Prostate gland (tissue), 2 donors: ENCODE results near the gene PWWP2B. TPM values are rescaled to one million over a fixed set of nuclear protein-coding genes. Genes with fewer than 3 reads are reported as not detected.

Experiments used
- DNase-seq: peaks from one replicate; pipeline ENCODE4 v3.0.0-alpha.2; 2019; ENCODE audit warnings: low spot score
- H3K27ac ChIP-seq, 2 donors: fragments of 200-600 bp; sonication (generic); 2 replicates each; pipeline ENCODE4 v1.5.1; 2017 to 2019
- H3K27me3 ChIP-seq: fragments of 200-600 bp; sonication (generic); replicated peaks from 2 replicates; pipeline ENCODE4 v1.5.1; 2019; ENCODE audit not compliant: insufficient read depth
- H3K36me3 ChIP-seq, 2 donors: fragments of 200-600 bp; sonication (generic); 1 replicate in 1 of 2; 2 replicates in 1 of 2; pipeline versions ENCODE4 v1.5.1 to v1.8.1; 2017 to 2019
- H3K4me1 ChIP-seq: fragments of 200-600 bp; sonication (generic); replicated peaks from 2 replicates; pipeline ENCODE4 v1.5.1; 2019
- H3K4me3 ChIP-seq, 2 donors: fragments of 200-600 bp; sonication (generic); 2 replicates each; pipeline ENCODE4 v1.5.1; 2017 to 2019
- H3K9me3 ChIP-seq: fragments of 200-600 bp; sonication (generic); 2 replicates; pipeline ENCODE4 v1.5.1; 2017
- POLR2A ChIP-seq: fragments of 450-650 bp; IDR thresholded peaks from one replicate; pipeline ENCODE4 v1.6.1; 2016; ENCODE audit warnings: antibody characterized with exemption, mild to moderate bottlenecking
- POLR2AphosphoS5 ChIP-seq: sonication (generic); formaldehyde crosslinking; IDR thresholded peaks from one replicate; pipeline ENCODE4 v1.6.1; 2017; ENCODE audit warnings: antibody characterized with exemption
- WGBS: methylation state at CpG from one replicate; pipeline ENCODE4 v1.1.5; 2018; 5-methylcytosine and 5-hydroxymethylcytosine counted together
- intact Hi-C: fragments of 100-400 bp; cut with DNase I; formaldehyde crosslinking; loops from one replicate; pipeline ENCODE4 v1.14.2; 2022
- total RNA-seq, 2 donors: library from RNA; depleted of rRNA; stranded (reverse); fragments of >200 nt; gene quantifications; one replicate each; pipeline ENCODE4 v1.1.0, GENCODE V29; 2016
- TF ChIP-seq, protein P1 (sequence below), 4 experiments: fragments of 200-600 bp in 2 of 4; fragments of 450-650 bp in 2 of 4; sonication (generic) in 2 of 4; IDR thresholded peaks; 1 replicate in 3 of 4; 2 replicates in 1 of 4; pipeline ENCODE4 v1.5.1; 2016 to 2019; ENCODE audit warnings: antibody characterized with exemption in 4 of 4, mild to moderate bottlenecking in 2 of 4, moderate library complexity in 2 of 4

Gene PWWP2B
- total RNA-seq, 2 donors from 2014 or later = 27.5 to 36.6 TPM

DNA sequence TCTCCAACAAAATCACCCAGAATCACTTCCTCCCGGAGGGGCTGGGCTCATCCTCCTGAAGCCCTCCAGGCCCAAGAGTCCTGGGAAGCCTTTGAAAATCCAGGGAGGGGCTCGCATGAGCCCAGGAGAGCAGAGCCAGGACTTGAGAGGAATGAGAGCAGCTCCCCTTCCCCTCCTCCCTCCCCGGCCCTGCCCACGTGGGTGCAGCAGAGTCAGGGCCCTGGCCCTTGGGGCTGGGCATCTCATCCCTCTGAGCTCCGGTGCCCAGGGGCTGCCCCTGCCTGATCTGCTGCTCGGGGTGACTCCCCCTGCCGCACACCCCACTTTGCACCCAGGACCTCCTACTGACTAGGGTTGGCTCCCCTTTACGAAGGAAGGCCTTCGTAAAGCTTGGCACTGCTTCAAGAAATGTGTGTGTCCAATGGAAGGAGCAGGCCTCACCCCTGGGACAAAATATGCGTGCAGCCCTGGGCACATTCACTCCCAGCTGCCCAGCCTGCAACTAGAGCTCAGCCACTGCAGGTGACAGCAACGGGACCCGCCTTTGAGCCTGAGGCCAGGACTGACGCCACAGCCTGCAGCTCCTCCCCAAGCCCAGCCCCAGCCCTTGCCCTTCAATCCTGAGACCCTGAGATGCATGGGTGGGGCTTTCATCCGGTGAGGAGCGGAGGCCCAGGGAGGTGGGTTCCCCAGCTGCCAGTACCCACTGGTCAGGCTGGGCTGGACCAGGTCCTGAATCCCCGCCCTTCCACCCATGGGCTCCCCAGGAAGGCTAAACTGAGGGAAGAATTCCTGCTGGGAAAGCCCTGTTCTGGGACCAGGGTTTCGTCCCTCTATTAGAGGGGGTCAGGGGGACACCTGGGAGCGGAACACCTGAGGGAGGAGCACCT lies 21.8 kb downstream of the PWWP2B start:
- no peaks in the 10 kb centered on the region for H3K9me3 ChIP-seq
- no peaks in the 10 kb centered on the region for H3K36me3 ChIP-seq
- intact Hi-C loops = no loop called here
- H3K27ac ChIP-seq = peak overlapping the region; percentile 85 to 89
- peak; percentile 62 for TF ChIP-seq POLR2AphosphoS5
- TF ChIP-seq, protein P1, sequence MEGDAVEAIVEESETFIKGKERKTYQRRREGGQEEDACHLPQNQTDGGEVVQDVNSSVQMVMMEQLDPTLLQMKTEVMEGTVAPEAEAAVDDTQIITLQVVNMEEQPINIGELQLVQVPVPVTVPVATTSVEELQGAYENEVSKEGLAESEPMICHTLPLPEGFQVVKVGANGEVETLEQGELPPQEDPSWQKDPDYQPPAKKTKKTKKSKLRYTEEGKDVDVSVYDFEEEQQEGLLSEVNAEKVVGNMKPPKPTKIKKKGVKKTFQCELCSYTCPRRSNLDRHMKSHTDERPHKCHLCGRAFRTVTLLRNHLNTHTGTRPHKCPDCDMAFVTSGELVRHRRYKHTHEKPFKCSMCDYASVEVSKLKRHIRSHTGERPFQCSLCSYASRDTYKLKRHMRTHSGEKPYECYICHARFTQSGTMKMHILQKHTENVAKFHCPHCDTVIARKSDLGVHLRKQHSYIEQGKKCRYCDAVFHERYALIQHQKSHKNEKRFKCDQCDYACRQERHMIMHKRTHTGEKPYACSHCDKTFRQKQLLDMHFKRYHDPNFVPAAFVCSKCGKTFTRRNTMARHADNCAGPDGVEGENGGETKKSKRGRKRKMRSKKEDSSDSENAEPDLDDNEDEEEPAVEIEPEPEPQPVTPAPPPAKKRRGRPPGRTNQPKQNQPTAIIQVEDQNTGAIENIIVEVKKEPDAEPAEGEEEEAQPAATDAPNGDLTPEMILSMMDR (IDR thresholded peaks at IDR 0.05) = no peak
- TF ChIP-seq POLR2A = peak; percentile 83
- peak; percentile 74 for DNase-seq
- H3K4me1 ChIP-seq = peaks cover 45% of the 10 kb centered on the region
- no peaks in the 10 kb centered on the region for H3K27me3 ChIP-seq
- H3K4me3 ChIP-seq = no peak overlapping the region
- WGBS = 38% methylated on average over 17 of the region's 18 CpGs

DNA sequence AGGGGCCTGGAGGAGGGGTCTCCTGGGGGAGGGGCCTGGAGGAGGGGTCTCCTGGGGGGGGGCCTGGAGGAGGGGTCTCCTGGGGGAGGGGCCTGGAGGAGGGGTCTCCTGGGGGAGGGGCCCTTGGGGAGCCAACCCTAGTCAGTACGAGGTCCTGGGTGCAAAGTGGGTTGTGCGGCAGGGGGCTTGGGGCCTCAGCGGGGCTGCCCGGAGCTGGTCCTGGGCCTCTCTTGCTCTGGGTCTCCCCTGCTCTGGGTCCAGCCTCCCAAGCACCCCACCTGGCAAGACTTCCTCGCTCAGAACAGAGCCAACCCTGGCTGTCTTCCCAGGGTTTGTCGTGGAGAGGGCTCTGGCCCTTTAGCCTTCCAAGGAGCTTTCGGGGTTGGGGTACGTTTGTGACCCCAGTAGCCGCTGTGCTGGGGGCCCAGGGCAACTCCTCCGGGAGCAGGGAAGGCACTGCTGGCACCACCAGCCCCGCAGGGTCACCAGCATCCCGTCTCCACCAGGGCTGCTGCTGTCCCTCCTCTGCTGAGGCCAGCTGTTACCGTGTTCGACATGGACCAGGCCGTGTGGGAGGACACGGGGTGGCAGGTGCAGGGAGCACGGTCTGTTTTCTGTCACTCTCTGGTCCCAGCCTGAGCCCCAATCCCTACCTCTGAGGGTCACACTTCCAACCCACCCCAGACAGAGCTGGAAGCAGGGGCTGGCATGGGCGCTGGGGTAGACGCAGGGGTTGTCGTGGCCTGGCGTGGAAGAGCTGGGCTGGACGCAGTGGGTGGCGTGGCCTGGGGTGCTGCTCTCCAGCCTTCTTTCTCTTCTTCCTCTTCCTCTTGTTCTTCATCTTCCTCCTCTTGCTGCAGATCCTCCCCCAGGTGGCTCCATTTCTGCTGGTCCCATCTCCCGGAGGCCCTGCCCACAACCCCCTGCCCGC lies 22.8 kb downstream of the PWWP2B start:
- Histone ChIP-seq H3K4me1 (peaks cover 41% of the 10 kb centered on the region), H3K4me3 (no peak overlapping the region), H3K9me3 (no peaks in the 10 kb centered on the region), H3K36me3 (no peaks in the 10 kb centered on the region), H3K27me3 (no peaks in the 10 kb centered on the region), H3K27ac (peak overlapping the region; percentile 85 to 89)
- TF ChIP-seq POLR2A (no peak), POLR2AphosphoS5 (no peak)
- TF ChIP-seq, protein P1 (IDR thresholded peaks at IDR 0.05) = no peak
- intact Hi-C loops = no loop called here
- no peak for DNase-seq
- WGBS = 67% methylated on average over 25 of the region's 25 CpGs

DNA sequence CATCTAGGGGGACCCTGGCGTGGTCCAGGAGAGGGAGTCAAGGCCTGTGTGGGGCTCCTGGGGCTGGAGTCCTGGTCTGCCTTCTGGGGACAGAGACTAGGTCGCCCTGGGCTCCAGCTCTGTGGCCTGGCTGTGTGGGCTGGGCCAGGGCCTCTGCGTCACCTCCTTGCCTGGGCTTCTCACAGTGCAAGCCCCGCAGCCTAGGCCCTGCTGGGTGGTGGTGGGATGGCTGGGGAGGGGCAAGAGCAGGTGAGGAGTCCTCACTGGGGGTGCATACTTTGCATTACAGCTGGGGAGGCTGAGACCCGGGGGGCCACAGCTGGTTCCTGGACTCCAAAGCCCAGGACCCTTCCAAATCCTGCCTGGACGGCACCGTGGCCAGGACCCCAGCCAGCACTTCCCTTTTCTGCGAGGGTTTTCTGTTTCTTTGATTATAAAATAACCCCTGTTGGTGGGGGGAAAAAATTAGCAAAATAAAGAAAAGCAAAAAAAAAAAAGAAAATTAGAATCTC lies 23.5 kb downstream of the PWWP2B start:
- no peak for TF ChIP-seq POLR2AphosphoS5
- no peak for TF ChIP-seq POLR2A
- TF ChIP-seq, protein P1 (IDR thresholded peaks at IDR 0.05) = no peak
- no peaks in the 10 kb centered on the region for H3K9me3 ChIP-seq
- H3K36me3 ChIP-seq = no peaks in the 10 kb centered on the region
- intact Hi-C loops = no loop called here
- H3K4me1 ChIP-seq = peaks cover 41% of the 10 kb centered on the region
- H3K4me3 ChIP-seq = no peak overlapping the region
- peak overlapping the region; percentile 85 to 89 for H3K27ac ChIP-seq
- no peaks in the 10 kb centered on the region for H3K27me3 ChIP-seq
- no peak for DNase-seq
- 56% methylated on average over 8 of the region's 8 CpGs for WGBS

DNA sequence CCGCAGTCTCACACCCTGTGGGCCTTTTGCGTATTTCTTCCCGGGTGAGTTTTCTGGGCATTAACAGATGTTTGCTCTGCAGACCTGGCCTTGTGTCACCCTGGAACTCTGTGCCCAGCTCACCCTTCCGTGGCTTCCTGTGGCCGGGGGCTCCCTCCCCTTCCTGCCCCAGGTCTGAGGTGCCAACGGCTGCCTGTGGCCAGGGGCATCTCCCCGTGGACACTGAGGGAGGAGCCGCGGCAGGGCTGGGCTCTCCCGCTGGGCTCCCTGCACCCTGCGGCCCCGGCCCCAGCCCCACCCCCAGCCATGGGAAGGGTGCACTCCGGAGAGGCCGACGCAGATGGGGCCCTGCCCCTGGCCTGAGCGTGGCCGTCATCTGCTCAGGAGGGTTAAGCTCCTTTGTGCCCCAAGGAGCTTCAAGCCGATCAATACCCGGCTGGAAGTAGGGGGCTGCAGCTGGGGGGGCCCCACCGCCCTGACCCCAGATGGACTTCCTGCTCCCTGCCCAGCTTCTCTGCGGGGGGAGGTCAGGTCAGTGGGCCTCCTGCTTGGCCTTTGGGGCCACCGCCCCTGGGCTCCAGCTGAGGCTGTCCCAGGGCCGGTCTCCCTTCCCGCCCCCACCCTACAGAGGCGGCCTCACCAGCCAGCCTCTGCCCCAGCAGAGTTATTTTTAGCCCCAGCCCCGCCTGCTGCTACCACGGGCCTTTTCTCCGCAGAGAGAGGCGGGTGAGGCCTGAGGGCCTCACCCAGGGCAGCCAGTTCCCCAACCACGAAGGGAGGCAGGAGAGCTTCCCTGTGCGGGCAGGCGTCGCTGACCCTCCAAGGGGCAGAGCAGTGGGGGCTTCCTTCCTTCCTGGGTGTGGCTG lies 24.2 kb downstream of the PWWP2B start:
- peaks cover 41% of the 10 kb centered on the region for H3K4me1 ChIP-seq
- 15% methylated on average over 32 of the region's 33 CpGs for WGBS
- no peak overlapping the region for H3K4me3 ChIP-seq
- H3K27ac ChIP-seq = peak overlapping the region; percentile 85 to 89
- DNase-seq = peak; percentile 78
- H3K36me3 ChIP-seq = no peaks in the 10 kb centered on the region
- peak; percentile 63 for TF ChIP-seq POLR2A
- peak; percentile 35 for TF ChIP-seq POLR2AphosphoS5
- TF ChIP-seq, protein P1 (IDR thresholded peaks at IDR 0.05) = no peak
- intact Hi-C loops = no loop called here
- no peaks in the 10 kb centered on the region for H3K9me3 ChIP-seq
- no peaks in the 10 kb centered on the region for H3K27me3 ChIP-seq
